Loucy (cell line): Measurements from ENCODE around the gene DCAF7.

Experiments used
- H2AFZ ChIP-seq: fragments of 200-600 bp; sonication (generic); 2 replicates; pipeline ENCODE4 v1.6.0; 2016; ENCODE audit warnings: antibody characterized with exemption, mild to moderate bottlenecking, low read length, moderate library complexity
- H3F3A ChIP-seq: fragments of 200-600 bp; 2 replicates; pipeline ENCODE4 v1.6.0; 2016; ENCODE audit warnings: antibody characterized with exemption, low read depth, mild to moderate bottlenecking
- H3K27me3 ChIP-seq: fragments of 200-600 bp; sonication (generic); 2 replicates; pipeline ENCODE4 v1.6.1; 2014; ENCODE audit warnings: low read length, mild to moderate bottlenecking; ENCODE audit not compliant: insufficient read depth, poor library complexity, severe bottlenecking
- H3K36me3 ChIP-seq: fragments of 200-600 bp; sonication (generic); 2 replicates; pipeline ENCODE4 v1.6.1; 2016; ENCODE audit warnings: low read length; ENCODE audit not compliant: insufficient read depth
- H3K4me1 ChIP-seq: fragments of 200-600 bp; sonication (generic); 2 replicates; pipeline ENCODE4 v1.5.1; 2014; ENCODE audit warnings: low read length, mild to moderate bottlenecking; ENCODE audit not compliant: insufficient read depth, poor library complexity, severe bottlenecking
- H3K4me2 ChIP-seq: fragments of 200-600 bp; sonication (generic); 2 replicates; pipeline ENCODE4 v1.6.0; 2014; ENCODE audit warnings: antibody characterized with exemption, low read length, low read depth, mild to moderate bottlenecking; ENCODE audit not compliant: poor library complexity, severe bottlenecking
- H3K4me3 ChIP-seq: fragments of 200-600 bp; sonication (generic); 2 replicates; pipeline ENCODE4 v1.5.1; 2014; ENCODE audit warnings: low read length, mild to moderate bottlenecking, mixed read lengths; ENCODE audit not compliant: poor library complexity, severe bottlenecking
- H3K79me2 ChIP-seq: fragments of 200-600 bp; sonication (generic); 2 replicates; pipeline ENCODE4 v1.6.1; 2014; ENCODE audit warnings: low read length; ENCODE audit not compliant: insufficient read depth
- H3K9ac ChIP-seq: fragments of 200-600 bp; sonication (generic); 2 replicates; pipeline ENCODE4 v1.6.0; 2014; ENCODE audit warnings: mild to moderate bottlenecking, low read depth, low read length, moderate library complexity; ENCODE audit not compliant: poor library complexity, severe bottlenecking
- H3K9me2 ChIP-seq: fragments of 200-600 bp; sonication (generic); replicated peaks from 2 replicates; pipeline ENCODE4 v1.6.1; 2016; ENCODE audit warnings: low read depth, low read length, mixed read lengths
- H3K9me3 ChIP-seq: fragments of 200-600 bp; sonication (generic); 2 replicates; pipeline ENCODE4 v1.6.1; 2014; ENCODE audit warnings: mild to moderate bottlenecking, antibody characterized with exemption, low read length, low read depth; ENCODE audit not compliant: insufficient read depth
- H4K20me1 ChIP-seq: fragments of 200-600 bp; sonication (generic); 2 replicates; pipeline ENCODE4 v1.6.0; 2014; ENCODE audit warnings: antibody characterized with exemption, low read length, mild to moderate bottlenecking; ENCODE audit not compliant: insufficient read depth, poor library complexity, severe bottlenecking
- CTCF ChIP-seq: fragments of 200-600 bp; sonication (generic); conservative IDR thresholded peaks from 2 replicates; pipeline ENCODE4 v1.5.1; 2014; ENCODE audit warnings: mild to moderate bottlenecking, antibody characterized with exemption, low read length
- EZH2phosphoT487 ChIP-seq: fragments of 200-600 bp; IDR thresholded peaks from 2 replicates; pipeline ENCODE4 v1.6.1; 2018; ENCODE audit warnings: antibody characterized with exemption, mild to moderate bottlenecking, moderate library complexity, borderline replicate concordance

The DCAF7 gene

GRCh38 chr17:63550817-63551639 lies 751 bp downstream of the DCAF7 start:
- Histone ChIP-seq H3K9me2 (no peaks in the 10 kb centered on the region), H2AFZ (peak overlapping the region; percentile 52), H3K4me1 (peaks cover 48% of the 10 kb centered on the region), H3K9ac (peak overlapping the region; percentile 95), H3F3A (no peaks in the 10 kb centered on the region), H3K79me2 (peaks cover 65% of the 10 kb centered on the region), H3K4me3 (peak overlapping the region; percentile 81), H3K9me3 (no peaks in the 10 kb centered on the region), H3K4me2 (peak overlapping the region; percentile 100), H3K36me3 (no peaks in the 10 kb centered on the region), H3K27me3 (peaks cover 4% of the 10 kb centered on the region), H4K20me1 (peaks cover 51% of the 10 kb centered on the region)
- TF ChIP-seq EZH2phosphoT487 (no peak), CTCF (no peak)

GRCh38 chr17:63552211-63552610 lies 1.9 kb downstream of the DCAF7 start:
- no peaks in the 10 kb centered on the region for H3F3A ChIP-seq
- no peaks in the 10 kb centered on the region for H3K9me2 ChIP-seq
- peak overlapping the region; percentile 95 for H3K9ac ChIP-seq
- H2AFZ ChIP-seq, result no peak overlapping the region
- peaks cover 4% of the 10 kb centered on the region for H3K27me3 ChIP-seq
- H3K4me1 ChIP-seq, result peaks cover 51% of the 10 kb centered on the region
- peaks cover 59% of the 10 kb centered on the region for H4K20me1 ChIP-seq
- peaks cover 77% of the 10 kb centered on the region for H3K79me2 ChIP-seq
- H3K36me3 ChIP-seq, result no peaks in the 10 kb centered on the region
- H3K4me2 ChIP-seq, result peak overlapping the region; percentile 100
- H3K9me3 ChIP-seq, result no peaks in the 10 kb centered on the region
- TF ChIP-seq CTCF (no peak), EZH2phosphoT487 (no peak)
- H3K4me3 ChIP-seq, result peak overlapping the region; percentile 81

- Histone ChIP-seq H4K20me1 (peaks cover 85% of the 10 kb centered on the region), H3K4me3 (peak overlapping the region; percentile 81), H3K4me1 (peaks cover 48% of the 10 kb centered on the region), H3K4me2 (peak overlapping the region; percentile 100), H3K27me3 (peaks cover 3% of the 10 kb centered on the region), H3F3A (no peaks in the 10 kb centered on the region), H3K36me3 (no peaks in the 10 kb centered on the region), H3K9me2 (no peaks in the 10 kb centered on the region), H2AFZ (no peak overlapping the region), H3K79me2 (peaks cover 98% of the 10 kb centered on the region), H3K9me3 (no peaks in the 10 kb centered on the region), H3K9ac (peak overlapping the region; percentile 55)
- TF ChIP-seq EZH2phosphoT487 (no peak), CTCF (no peak)
Observed at GRCh38 chr17:63555500-63556156, 5.4 kb downstream of the DCAF7 start.
